Activated T-cell treated with anti-CD3 and anti-CD28 coated beads, Interleukin-2, amount 50 U/mL, for 48 hours (primary cell): ENCODE measurements around the gene FEM1B.

Experiments used
- DNase-seq, 2 experiments: peaks; one replicate each; pipeline ENCODE4 v3.0.0-alpha.2; 2020

The FEM1B gene

GRCh38 chr15:68285259-68285980 is 7.9 kb downstream of the FEM1B start:
- no peak for DNase-seq

GRCh38 chr15:68286256-68286655 is 8.7 kb downstream of the FEM1B start:
- no peak for DNase-seq

GRCh38 chr15:68289057-68289456 is 11.5 kb downstream of the FEM1B start:
- no peak for DNase-seq

- no peak for DNase-seq
Observed at GRCh38 chr15:68289621-68290352, 12.2 kb downstream of the FEM1B start.

- no peak for DNase-seq
Observed at GRCh38 chr15:68290715-68291114, 13.2 kb downstream of the FEM1B start.

GRCh38 chr15:68292157-68292781 is 14.7 kb downstream of the FEM1B start:
- no peak for DNase-seq

GRCh38 chr15:68292967-68293366 is 15.4 kb downstream of the FEM1B start:
- DNase-seq, result no peak

GRCh38 chr15:68295014-68295805 is 17.7 kb downstream of the FEM1B start:
- no peak for DNase-seq

- no peak for DNase-seq
Observed at GRCh38 chr15:68298336-68298735, 20.8 kb downstream of the FEM1B start.

- no peak for DNase-seq
Observed at GRCh38 chr15:68298882-68299381, 21.4 kb downstream of the FEM1B start.

GRCh38 chr15:68299436-68299835 is 21.9 kb downstream of the FEM1B start:
- DNase-seq, result no peak

- peak in 1 of 2 experiments; percentile 1 for DNase-seq
Observed at GRCh38 chr15:68300115-68300940, 22.8 kb downstream of the FEM1B start.

- DNase-seq, result peak in 1 of 2 experiments; percentile 12
Observed at GRCh38 chr15:68301301-68301700, 23.8 kb downstream of the FEM1B start.

- DNase-seq, result peak in 1 of 2 experiments; percentile 1
Observed at GRCh38 chr15:68302729-68303128, 25.2 kb downstream of the FEM1B start.

- DNase-seq, result peak in 1 of 2 experiments; percentile 14
Observed at GRCh38 chr15:68303134-68303533, 25.6 kb downstream of the FEM1B start.

GRCh38 chr15:68303560-68304436 is 26.3 kb downstream of the FEM1B start:
- peak in 1 of 2 experiments; percentile 12 for DNase-seq

- peak in 1 of 2 experiments; percentile 14 for DNase-seq
Observed at GRCh38 chr15:68304589-68305337, 27.2 kb downstream of the FEM1B start.

GRCh38 chr15:68305420-68305871 is 27.9 kb downstream of the FEM1B start:
- DNase-seq, result peak in 1 of 2 experiments; percentile 7

GRCh38 chr15:68307131-68307928 is 29.8 kb downstream of the FEM1B start:
- peak in 1 of 2 experiments; percentile 11 for DNase-seq
